ENCODE data around the gene UQCRHL.
"Not testable (repeated sequence)": the region's sequence is repeated elsewhere in the genome, so short reads cannot be mapped to it uniquely, and the experiment has no call there.

GRCh38 chr1:15807549-15807948, at the start of gene UQCRHL:
- not testable (repeated sequence) for TF ChIP-seq CTCF (conservative IDR thresholded peaks at IDR 0.05; ENCODE audit: low read depth in 2 of 2); REST (IDR thresholded peaks at IDR 0.05; ENCODE audit: unreplicated experiment); EZH2 (IDR thresholded peaks at IDR 0.05; ENCODE audit: low read depth, unreplicated experiment); ZNF114 (CRISPR knock-in tag; IDR thresholded peaks at IDR 0.05); POLR2AphosphoS5 (IDR thresholded peaks at IDR 0.05; ENCODE audit: low read depth); CREB1 (CRISPR knock-in tag; IDR thresholded peaks at IDR 0.05; ENCODE audit: low read depth); EZH2phosphoT487 (IDR thresholded peaks at IDR 0.05; ENCODE audit: unreplicated experiment); ZNF331 (CRISPR knock-in tag; IDR thresholded peaks at IDR 0.05; ENCODE audit: low read depth)
